MV-4-11 (cell line): ENCODE measurements around the gene TPST2.
A peak's percentile ranks its signal among the peaks of the same experiment; 100 is the strongest.
"Not testable (repeated sequence)": the region's sequence is repeated elsewhere in the genome, so short reads cannot be mapped to it uniquely, and the experiment has no call there.

Source experiments
- DNase-seq: peaks from one replicate; lab custom pipeline; 2025; lab: John Stamatoyannopoulos, UW

TPST2 gene

GRCh38 chr22:26528518-26528917 is 61.4 kb downstream of the TPST2 start:
- DNase-seq: not testable (repeated sequence)

GRCh38 chr22:26527574-26528465 is 62.1 kb downstream of the TPST2 start:
- DNase-seq: no peak

- no peak for DNase-seq
Observed at GRCh38 chr22:26527167-26527566, 62.8 kb downstream of the TPST2 start.

- no peak for DNase-seq
Observed at GRCh38 chr22:26525946-26526564, 63.9 kb downstream of the TPST2 start.

GRCh38 chr22:26524870-26525269 is 65.1 kb downstream of the TPST2 start:
- no peak for DNase-seq

GRCh38 chr22:26522592-26522991 is 67.3 kb downstream of the TPST2 start:
- DNase-seq: no peak

GRCh38 chr22:26522012-26522411 is 67.9 kb downstream of the TPST2 start:
- no peak for DNase-seq

- DNase-seq: no peak
Observed at GRCh38 chr22:26517429-26517828, 72.5 kb downstream of the TPST2 start.

GRCh38 chr22:26516503-26516902 is 73.4 kb downstream of the TPST2 start:
- DNase-seq: peak; percentile 78

- DNase-seq: no peak
Observed at GRCh38 chr22:26515931-26516330, 74.0 kb downstream of the TPST2 start.

GRCh38 chr22:26514419-26515161 is 75.3 kb downstream of the TPST2 start:
- no peak for DNase-seq

GRCh38 chr22:26513838-26514237 is 76.1 kb downstream of the TPST2 start:
- DNase-seq: no peak

GRCh38 chr22:26512149-26512793 is 77.7 kb downstream of the TPST2 start, which contains the start of gene TFIP11:
TFIP11 (minus strand) TSS chr22:26512473; CDS start chr22:26510272, 2,201 bp downstream.
- peak; percentile 86 for DNase-seq

- DNase-seq: no peak
Observed at GRCh38 chr22:26508148-26508547, 81.8 kb downstream of the TPST2 start.

GRCh38 chr22:26503758-26504157 is 86.2 kb downstream of the TPST2 start:
- no peak for DNase-seq

- peak; percentile 90 for DNase-seq
Observed at GRCh38 chr22:26502688-26503561, 87.0 kb downstream of the TPST2 start.

- DNase-seq: no peak
Observed at GRCh38 chr22:26501996-26502395, 87.9 kb downstream of the TPST2 start.

GRCh38 chr22:26499188-26499703 is 90.7 kb downstream of the TPST2 start:
- DNase-seq: no peak

GRCh38 chr22:26496456-26496855 is 93.5 kb downstream of the TPST2 start:
- DNase-seq: no peak

GRCh38 chr22:26494506-26494905 is 95.4 kb downstream of the TPST2 start:
- DNase-seq: no peak

- no peak for DNase-seq
Observed at GRCh38 chr22:26492220-26492619, 97.7 kb downstream of the TPST2 start.
